Stimulated activated memory B cell treated with anti-CD40 and anti-IgM and Interleukin-4, amounts not matched to agents 10 μg/mL and 1 μg/mL and 100 μg/mL, for 72 hours (primary cell): ENCODE data around the gene ZNF552.

ENCODE experiments used
- ATAC-seq: fragments of 150-1000 bp; cut with Tn5 transposase; 2 replicates; pipeline ENCODE4 v1.10.0; 2021
- H3K27ac Mint-ChIP-seq: one replicate; pipeline ENCODE4 v1.8.0; 2022; ENCODE audit warnings: mild to moderate bottlenecking, mixed read lengths
- H3K27me3 Mint-ChIP-seq: one replicate; pipeline ENCODE4 v1.8.0; 2022; ENCODE audit warnings: mixed read lengths
- H3K36me3 Mint-ChIP-seq: one replicate; pipeline ENCODE4 v1.8.0; 2022; ENCODE audit warnings: mixed read lengths
- H3K4me1 Mint-ChIP-seq: one replicate; pipeline ENCODE4 v1.8.0; 2022; ENCODE audit warnings: mixed read lengths
- H3K4me3 Mint-ChIP-seq: one replicate; pipeline ENCODE4 v1.8.0; 2022; ENCODE audit warnings: mild to moderate bottlenecking, moderate library complexity, mixed read lengths
- H3K9me3 Mint-ChIP-seq: one replicate; pipeline ENCODE4 v1.8.0; 2022; ENCODE audit warnings: mixed read lengths

ZNF552 gene

GRCh38 chr19:57769345-57770131 lies 45.2 kb downstream of the ZNF552 start, which contains the start of gene ZNF586:
TSS of gene ZNF586 (plus strand) at chr19:57769676. CDS start at chr19:57769843, 167 bp downstream.
- Mint-ChIP-seq H3K4me1 (peaks cover 56% of the 10 kb centered on the region), H3K27me3 (no peaks in the 10 kb centered on the region), H3K27ac (peak within 1 kb of the TSS; percentile 91), H3K4me3 (peak within 1 kb of the TSS; percentile 96), H3K9me3 (peaks cover 4% of the 10 kb centered on the region), H3K36me3 (peaks cover 59% of the 10 kb centered on the region)
- ATAC-seq, result peak; percentile 99

- ATAC-seq, result no peak
- Mint-ChIP-seq H3K36me3 (peaks cover 79% of the 10 kb centered on the region), H3K27ac (no peak overlapping the region), H3K9me3 (peaks cover 9% of the 10 kb centered on the region), H3K4me1 (no peaks in the 10 kb centered on the region), H3K27me3 (no peaks in the 10 kb centered on the region), H3K4me3 (no peak overlapping the region)
Measured at GRCh38 chr19:57759096-57759495, 55.6 kb downstream of the ZNF552 start.

DNA sequence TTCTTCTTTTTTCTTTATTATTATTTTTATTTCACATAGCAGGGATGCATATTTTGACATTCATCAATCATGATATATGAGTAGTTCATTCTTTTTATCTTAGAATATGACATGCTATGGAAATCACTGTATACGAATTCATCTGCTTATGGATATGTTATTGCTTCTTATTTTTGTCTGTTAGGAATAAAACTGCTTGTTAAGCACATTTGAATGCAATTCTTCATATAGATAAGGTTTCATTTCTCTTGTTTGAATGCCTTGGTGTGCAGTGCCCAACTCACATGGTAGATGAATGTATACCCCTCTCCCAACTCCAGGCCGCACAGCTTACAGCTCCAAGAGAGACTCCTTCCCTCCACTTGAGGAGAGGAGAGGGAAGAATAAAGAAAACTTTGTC lies 56.8 kb downstream of the ZNF552 start:
- Mint-ChIP-seq H3K9me3 (peaks cover 13% of the 10 kb centered on the region), H3K4me3 (no peak overlapping the region), H3K27me3 (no peaks in the 10 kb centered on the region), H3K4me1 (no peaks in the 10 kb centered on the region), H3K27ac (no peak overlapping the region), H3K36me3 (peaks cover 79% of the 10 kb centered on the region)
- ATAC-seq, result no peak
